Effector CD4-positive, alpha-beta T cell (primary cell): ENCODE data around the gene CD44.

Experiments
- DNase-seq: peaks from one replicate; pipeline ENCODE4 v3.0.0-alpha.2; 2020

The CD44 gene

GRCh38 chr11:35160902-35161597 lies 22.1 kb downstream of the CD44 start:
- no peak for DNase-seq

GRCh38 chr11:35162745-35163144 lies 23.8 kb downstream of the CD44 start:
- DNase-seq = no peak

- no peak for DNase-seq
Measured at GRCh38 chr11:35163209-35163608, 24.2 kb downstream of the CD44 start.

- no peak for DNase-seq
Measured at GRCh38 chr11:35163702-35164496, 24.9 kb downstream of the CD44 start.

GRCh38 chr11:35165030-35165422 lies 26.1 kb downstream of the CD44 start:
- DNase-seq = no peak

- peak; percentile 85 for DNase-seq
Measured at GRCh38 chr11:35165423-35166368, 26.7 kb downstream of the CD44 start.

GRCh38 chr11:35166369-35167360 lies 27.7 kb downstream of the CD44 start:
- no peak for DNase-seq

- DNase-seq = no peak
Measured at GRCh38 chr11:35167426-35167954, 28.5 kb downstream of the CD44 start.

GRCh38 chr11:35168671-35169070 lies 29.7 kb downstream of the CD44 start:
- DNase-seq = no peak

- DNase-seq = no peak
Measured at GRCh38 chr11:35169112-35169511, 30.1 kb downstream of the CD44 start.

GRCh38 chr11:35169754-35170153 lies 30.8 kb downstream of the CD44 start:
- DNase-seq = no peak

GRCh38 chr11:35170503-35170902 lies 31.5 kb downstream of the CD44 start:
- no peak for DNase-seq

GRCh38 chr11:35171226-35171625 lies 32.3 kb downstream of the CD44 start:
- no peak for DNase-seq

GRCh38 chr11:35173011-35173511 lies 34.1 kb downstream of the CD44 start:
- no peak for DNase-seq

- no peak for DNase-seq
Measured at GRCh38 chr11:35173616-35174566, 34.9 kb downstream of the CD44 start.

- no peak for DNase-seq
Measured at GRCh38 chr11:35174666-35175065, 35.7 kb downstream of the CD44 start.

- no peak for DNase-seq
Measured at GRCh38 chr11:35177370-35177769, 38.4 kb downstream of the CD44 start.

- no peak for DNase-seq
Measured at GRCh38 chr11:35178067-35178805, 39.3 kb downstream of the CD44 start.

GRCh38 chr11:35178873-35179272 lies 39.9 kb downstream of the CD44 start:
- no peak for DNase-seq
